Cardiac muscle cell (in vitro differentiated cells and primary cell): ENCODE data around the gene HEPN1. TPM values are rescaled to one million over a fixed set of nuclear protein-coding genes. Genes with fewer than 3 reads are reported as not detected.

ENCODE experiments used
- DNase-seq, 2 donors: peaks; one replicate each; pipeline versions ENCODE4 v3.0.0 to v3.0.0-alpha.2; 2010 to 2017; ENCODE audit warnings: low read depth in 1 of 2, low spot score in 1 of 2
- H3K27ac ChIP-seq: fragments of 200-600 bp; sonication (generic); 2 replicates; pipeline ENCODE4 v1.5.1; 2016
- H3K27me3 ChIP-seq: fragments of 200-600 bp; sonication (generic); 2 replicates; pipeline ENCODE4 v1.6.0; 2016; ENCODE audit warnings: control low read depth
- H3K36me3 ChIP-seq: fragments of 200-600 bp; sonication (generic); 2 replicates; pipeline ENCODE4 v1.5.1; 2016; ENCODE audit warnings: control low read depth
- H3K4me1 ChIP-seq: fragments of 200-600 bp; sonication (generic); 2 replicates; pipeline ENCODE4 v1.8.1; 2017; ENCODE audit warnings: low read depth, mild to moderate bottlenecking, mixed run types
- H3K4me3 ChIP-seq: fragments of 200-600 bp; sonication (generic); 2 replicates; pipeline ENCODE4 v1.5.1; 2016; ENCODE audit warnings: mild to moderate bottlenecking
- H3K9me3 ChIP-seq: fragments of 200-600 bp; sonication (generic); 2 replicates; pipeline ENCODE4 v1.5.1; 2017; ENCODE audit warnings: low read depth, mild to moderate bottlenecking, control low read depth
- polyA plus RNA-seq: library from polyadenylated mRNA; unstranded; fragments of >200 nt; fragmentation: Nextera tagmentation; extraction: Ambion mirVana; gene quantifications from 2 replicates; pipeline ENCODE4 v1.2.1, GENCODE V29; 2016
- total RNA-seq: library from RNA; depleted of rRNA; stranded (reverse); fragments of >200 nt; gene quantifications from 2 replicates; pipeline ENCODE4 v1.2.3, GENCODE V29; 2016
- TF ChIP-seq, protein P1 (sequence below): IDR thresholded peaks from 2 replicates; pipeline ENCODE4 v1.5.1; 2012; ENCODE audit warnings: low read depth, mild to moderate bottlenecking, low read length

Gene HEPN1
- total and polyA plus RNA-seq, 2 experiments from 2014 or later = not detected

DNA sequence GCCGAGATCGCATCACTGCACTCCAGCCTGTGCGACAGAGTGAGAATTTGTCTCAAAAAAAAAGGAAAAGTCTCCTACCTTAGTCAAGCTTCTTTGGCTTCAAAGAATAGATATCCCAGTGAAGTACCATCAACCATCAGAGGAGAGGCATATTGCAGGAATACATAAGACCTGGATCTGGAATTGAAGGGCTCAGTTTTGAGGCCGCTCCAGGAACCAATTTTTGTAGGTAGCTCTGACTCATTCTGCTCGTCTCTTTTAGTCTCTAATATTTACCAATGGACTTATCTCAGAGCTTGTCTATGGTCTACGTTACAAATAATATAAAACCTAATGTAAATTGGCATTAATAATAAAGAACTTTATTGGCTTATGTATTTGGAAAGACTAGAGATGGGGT lies 26.8 kb downstream of the HEPN1 start:
- TF ChIP-seq, protein P1, sequence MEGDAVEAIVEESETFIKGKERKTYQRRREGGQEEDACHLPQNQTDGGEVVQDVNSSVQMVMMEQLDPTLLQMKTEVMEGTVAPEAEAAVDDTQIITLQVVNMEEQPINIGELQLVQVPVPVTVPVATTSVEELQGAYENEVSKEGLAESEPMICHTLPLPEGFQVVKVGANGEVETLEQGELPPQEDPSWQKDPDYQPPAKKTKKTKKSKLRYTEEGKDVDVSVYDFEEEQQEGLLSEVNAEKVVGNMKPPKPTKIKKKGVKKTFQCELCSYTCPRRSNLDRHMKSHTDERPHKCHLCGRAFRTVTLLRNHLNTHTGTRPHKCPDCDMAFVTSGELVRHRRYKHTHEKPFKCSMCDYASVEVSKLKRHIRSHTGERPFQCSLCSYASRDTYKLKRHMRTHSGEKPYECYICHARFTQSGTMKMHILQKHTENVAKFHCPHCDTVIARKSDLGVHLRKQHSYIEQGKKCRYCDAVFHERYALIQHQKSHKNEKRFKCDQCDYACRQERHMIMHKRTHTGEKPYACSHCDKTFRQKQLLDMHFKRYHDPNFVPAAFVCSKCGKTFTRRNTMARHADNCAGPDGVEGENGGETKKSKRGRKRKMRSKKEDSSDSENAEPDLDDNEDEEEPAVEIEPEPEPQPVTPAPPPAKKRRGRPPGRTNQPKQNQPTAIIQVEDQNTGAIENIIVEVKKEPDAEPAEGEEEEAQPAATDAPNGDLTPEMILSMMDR = no peak
- DNase-seq = no peak
- no peaks in the 10 kb centered on the region for H3K9me3 ChIP-seq
- H3K4me1 ChIP-seq = no peaks in the 10 kb centered on the region
- no peak overlapping the region for H3K4me3 ChIP-seq
- peaks cover 5% of the 10 kb centered on the region for H3K27me3 ChIP-seq
- no peaks in the 10 kb centered on the region for H3K36me3 ChIP-seq
- no peak overlapping the region for H3K27ac ChIP-seq

DNA sequence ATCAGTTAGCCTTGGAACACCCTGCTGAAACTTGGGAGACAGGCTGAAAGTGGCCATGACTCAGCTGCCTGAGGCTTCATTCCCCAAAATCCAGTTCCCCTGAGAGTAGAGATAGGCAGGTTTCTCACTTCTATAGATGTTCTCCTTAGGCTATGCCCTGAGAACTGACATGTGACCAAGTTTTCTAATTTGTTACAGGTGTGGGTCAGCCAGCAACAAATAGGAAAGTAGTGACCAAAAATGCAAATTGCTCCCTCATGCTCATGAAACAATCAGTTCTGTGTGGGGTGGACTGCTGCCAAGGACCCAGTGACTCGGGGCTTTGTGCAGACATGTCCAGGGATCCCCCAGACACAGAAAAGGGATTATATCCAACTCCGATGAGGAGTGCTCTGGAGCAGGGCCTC lies 27.7 kb downstream of the HEPN1 start:
- no peak overlapping the region for H3K4me3 ChIP-seq
- H3K9me3 ChIP-seq = no peaks in the 10 kb centered on the region
- H3K27me3 ChIP-seq = peaks cover 11% of the 10 kb centered on the region
- H3K4me1 ChIP-seq = no peaks in the 10 kb centered on the region
- no peak overlapping the region for H3K27ac ChIP-seq
- DNase-seq = no peak
- TF ChIP-seq, protein P1 = no peak
- H3K36me3 ChIP-seq = no peaks in the 10 kb centered on the region

DNA sequence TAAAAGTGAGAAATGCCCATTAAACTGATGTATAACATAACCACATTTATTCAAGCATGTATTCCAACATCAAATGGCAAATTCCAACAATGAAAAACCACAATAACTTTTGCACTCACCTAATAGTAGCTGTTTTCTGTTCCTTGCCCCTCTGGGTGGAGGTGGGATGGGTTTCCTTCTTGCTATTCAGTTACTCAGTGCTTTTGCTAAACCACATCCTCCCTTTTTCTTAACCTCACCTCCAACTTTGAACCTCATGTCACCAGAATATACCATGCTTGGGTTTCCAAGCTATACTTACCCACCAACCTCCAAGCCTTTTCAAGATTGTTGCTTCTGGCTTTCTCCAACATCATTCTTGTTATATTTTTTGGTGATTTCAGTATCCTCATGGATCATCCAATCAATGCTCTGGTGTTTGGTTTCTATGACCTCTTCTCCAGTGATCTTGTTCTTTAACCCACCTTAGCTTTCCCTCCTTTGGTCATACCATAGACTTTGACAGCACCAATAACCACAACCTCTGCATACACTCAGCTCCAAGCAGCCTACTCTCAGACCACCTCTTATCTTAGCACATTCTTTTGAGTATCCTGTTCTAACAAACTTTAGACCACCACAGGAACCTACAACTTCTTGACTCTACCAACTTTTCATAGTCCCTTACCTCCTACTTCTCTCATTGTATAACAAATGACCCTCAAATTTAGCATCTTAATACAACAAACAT lies 31.7 kb downstream of the HEPN1 start:
- Histone ChIP-seq H3K27me3 (peaks cover 23% of the 10 kb centered on the region), H3K36me3 (no peaks in the 10 kb centered on the region), H3K4me1 (peaks cover 6% of the 10 kb centered on the region), H3K27ac (no peak overlapping the region), H3K9me3 (no peaks in the 10 kb centered on the region), H3K4me3 (no peak overlapping the region)
- DNase-seq = no peak
- TF ChIP-seq, protein P1 = no peak

DNA sequence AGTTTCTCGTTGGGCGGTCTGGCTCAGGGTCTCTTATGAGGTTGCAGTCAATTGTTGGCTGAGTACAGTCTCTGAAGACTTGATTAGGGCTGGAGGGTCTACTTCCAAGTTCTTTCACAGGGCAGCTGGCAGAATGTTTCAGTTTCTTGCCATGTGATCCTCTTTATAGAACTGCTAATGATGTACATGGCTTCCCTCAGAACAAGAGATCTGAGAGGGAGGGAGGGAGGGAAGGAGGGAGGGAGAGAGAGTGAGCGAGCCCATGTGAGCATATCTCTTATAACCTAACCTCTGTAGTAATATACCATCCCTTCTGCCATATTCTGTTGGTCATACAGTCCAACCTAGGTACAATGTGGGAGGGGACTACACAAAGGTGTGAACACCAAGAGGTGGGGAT lies 32.3 kb downstream of the HEPN1 start:
- H3K9me3 ChIP-seq = no peaks in the 10 kb centered on the region
- H3K4me1 ChIP-seq = peaks cover 6% of the 10 kb centered on the region
- H3K4me3 ChIP-seq = no peak overlapping the region
- DNase-seq = no peak
- H3K27ac ChIP-seq = no peak overlapping the region
- TF ChIP-seq, protein P1 = no peak
- H3K36me3 ChIP-seq = no peaks in the 10 kb centered on the region
- peaks cover 23% of the 10 kb centered on the region for H3K27me3 ChIP-seq

DNA sequence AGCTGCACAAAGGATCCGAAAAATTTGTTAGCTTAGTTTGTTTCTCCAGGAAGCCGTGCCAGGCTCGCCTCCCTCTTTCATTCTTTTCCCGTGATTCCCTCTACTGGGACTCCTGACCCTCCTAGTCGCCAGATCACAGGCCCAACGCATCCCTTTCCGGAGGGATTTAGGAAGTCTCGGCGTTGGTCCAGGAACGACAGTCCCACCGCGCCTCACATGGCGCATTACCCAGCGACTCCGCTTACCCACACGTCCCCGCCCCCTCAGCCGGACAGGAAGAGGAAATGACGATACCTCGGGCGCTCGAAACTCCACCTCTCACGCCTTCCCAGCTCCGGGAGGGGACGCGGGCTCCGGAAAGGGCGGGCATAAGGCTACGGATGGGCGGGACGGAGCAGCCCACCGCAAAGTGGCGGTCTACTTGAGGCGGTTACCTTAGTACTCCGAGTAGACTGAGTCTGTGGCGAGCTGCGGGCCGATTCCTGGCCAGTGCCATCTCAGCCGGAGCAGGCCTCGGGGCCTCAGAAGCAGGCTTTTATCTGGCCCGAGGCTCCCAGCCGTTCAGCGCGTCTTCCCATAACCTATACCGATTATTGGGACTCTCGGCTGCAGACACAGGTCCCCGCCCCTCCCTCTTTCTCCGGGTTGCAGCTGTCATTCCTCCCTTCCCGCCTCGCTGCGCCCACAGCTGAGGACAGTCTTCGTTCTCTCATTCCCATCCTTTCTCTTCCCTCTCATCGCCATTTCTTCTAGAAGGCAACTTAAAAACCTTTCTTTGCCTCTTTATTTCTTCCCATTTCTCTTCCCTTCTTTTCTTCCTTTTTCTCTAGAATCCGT lies 34.9 kb downstream of the HEPN1 start, which contains the start of gene CCDC15:
Gene CCDC15, plus strand, starts transcription at position 450 of the 837 bp plus-strand sequence. CDS start 531 bp downstream, outside the sequence.
- no peaks in the 10 kb centered on the region for H3K9me3 ChIP-seq
- H3K36me3 ChIP-seq = no peaks in the 10 kb centered on the region
- peak within 1 kb of the TSS; percentile 62 for H3K4me3 ChIP-seq
- TF ChIP-seq, protein P1 = no peak
- peaks cover 6% of the 10 kb centered on the region for H3K4me1 ChIP-seq
- peaks cover 23% of the 10 kb centered on the region for H3K27me3 ChIP-seq
- peak within 1 kb of the TSS; percentile 87 for H3K27ac ChIP-seq
- DNase-seq = peak; percentile 98
